HG03432 (cell line): ENCODE results near the gene AIF1L.

Source experiments
- ATAC-seq: cut with Tn5 transposase; IDR thresholded peaks from one replicate; pipeline ENCODE4 v1.9.1; 2021; ENCODE audit warnings: mild to moderate bottlenecking, moderate library complexity; ENCODE audit not compliant: unreplicated experiment

AIF1L gene

DNA sequence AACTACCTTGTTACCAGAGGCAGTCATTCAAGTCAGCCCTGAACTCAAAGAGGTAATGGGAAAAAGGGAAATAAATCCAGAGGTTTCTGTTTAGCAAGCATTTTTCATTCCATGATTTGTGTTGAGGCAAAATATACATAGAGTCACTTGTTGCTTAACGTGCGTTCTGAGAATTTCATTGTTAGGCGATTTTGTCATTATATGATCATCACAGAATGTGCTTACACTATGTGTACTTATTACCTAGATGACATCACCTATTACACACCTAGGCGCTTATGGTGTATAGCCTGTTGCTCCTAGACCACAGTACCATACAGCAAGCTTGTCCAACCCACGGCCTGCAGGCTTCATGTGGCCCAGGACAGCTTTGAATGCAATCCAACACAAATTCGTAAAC is 65.3 kb downstream of the AIF1L start:
- no peak for ATAC-seq

DNA sequence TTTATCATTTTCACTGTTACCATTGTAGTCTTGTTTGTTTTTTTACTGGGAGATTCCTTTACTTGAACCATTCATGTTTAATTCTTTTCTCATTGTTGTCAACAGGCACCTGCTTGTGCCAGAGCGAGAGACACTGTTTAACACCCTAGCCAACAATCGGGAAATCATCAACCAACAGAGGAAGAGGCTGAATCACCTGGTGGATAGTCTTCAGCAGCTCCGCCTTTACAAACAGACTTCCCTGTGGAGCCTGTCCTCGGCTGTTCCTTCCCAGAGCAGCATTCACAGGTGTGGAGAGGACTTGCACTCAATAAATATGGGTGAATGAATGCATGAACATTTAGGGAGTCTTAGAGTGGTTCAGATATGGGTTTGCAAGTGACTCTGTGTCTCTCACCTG is 66.6 kb downstream of the AIF1L start:
- ATAC-seq: no peak

DNA sequence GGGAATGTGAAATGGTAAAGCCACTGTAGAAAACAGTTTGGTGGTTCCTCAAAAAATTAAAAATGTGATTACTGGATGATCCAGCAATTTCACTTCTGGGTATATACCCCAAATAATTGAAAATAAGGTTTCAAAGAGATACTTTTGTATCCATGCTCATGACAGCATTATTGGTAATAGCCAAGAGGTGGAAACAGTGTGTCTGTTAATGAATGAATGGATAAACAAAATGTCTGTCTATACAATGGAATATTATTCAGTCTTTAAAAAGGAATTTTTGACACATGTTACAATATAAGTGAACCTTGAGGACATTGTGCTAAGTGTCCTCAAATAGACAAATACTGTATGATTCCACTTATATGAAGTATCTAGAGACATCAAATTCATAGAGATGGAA is 69.2 kb downstream of the AIF1L start:
- ATAC-seq: no peak

DNA sequence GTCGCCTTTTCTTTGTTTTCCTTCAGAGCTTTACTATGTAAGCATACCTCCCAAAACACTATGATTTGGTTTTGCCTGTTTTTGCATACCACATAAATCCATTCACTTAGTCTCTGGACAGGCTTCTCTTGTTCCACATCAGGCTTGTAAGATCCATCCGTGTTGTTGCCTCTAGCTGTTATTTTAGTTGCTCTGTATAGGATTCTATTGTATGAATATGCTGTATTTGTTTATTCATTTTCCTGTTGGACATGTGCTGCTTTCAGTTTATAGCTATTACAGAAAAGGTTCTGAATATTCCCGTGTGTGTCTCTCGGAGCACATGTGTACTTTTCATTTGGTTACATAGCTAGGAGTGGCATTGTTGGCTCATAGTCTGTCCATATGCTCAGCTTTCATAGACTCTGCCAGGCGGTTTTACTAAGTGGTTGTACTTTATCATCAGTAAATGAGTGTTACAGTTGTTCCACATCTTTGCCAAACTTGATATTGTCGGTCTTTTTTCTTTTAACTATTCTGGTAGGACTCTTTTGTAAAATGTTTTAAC is 70.9 kb downstream of the AIF1L start:
- no peak for ATAC-seq

DNA sequence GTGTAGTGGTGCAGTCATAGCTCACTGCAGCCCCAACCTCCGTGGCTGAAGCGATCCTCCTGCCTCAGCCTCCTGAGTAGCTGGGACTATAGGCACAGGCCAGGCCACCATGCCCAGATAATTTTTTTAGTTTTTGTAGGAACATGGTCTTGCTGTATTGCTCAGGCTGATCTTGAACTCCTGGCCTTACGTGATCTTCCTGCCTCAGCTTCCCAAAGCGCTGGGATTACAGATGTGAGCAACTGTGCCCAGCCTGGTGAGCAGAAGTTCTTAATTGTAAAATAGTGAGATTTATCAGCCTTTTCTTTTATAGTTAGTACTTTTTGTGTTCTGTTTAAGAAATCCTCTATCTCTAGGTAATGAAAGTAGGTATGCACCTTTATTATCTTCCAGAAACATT is 71.6 kb downstream of the AIF1L start:
- no peak for ATAC-seq

DNA sequence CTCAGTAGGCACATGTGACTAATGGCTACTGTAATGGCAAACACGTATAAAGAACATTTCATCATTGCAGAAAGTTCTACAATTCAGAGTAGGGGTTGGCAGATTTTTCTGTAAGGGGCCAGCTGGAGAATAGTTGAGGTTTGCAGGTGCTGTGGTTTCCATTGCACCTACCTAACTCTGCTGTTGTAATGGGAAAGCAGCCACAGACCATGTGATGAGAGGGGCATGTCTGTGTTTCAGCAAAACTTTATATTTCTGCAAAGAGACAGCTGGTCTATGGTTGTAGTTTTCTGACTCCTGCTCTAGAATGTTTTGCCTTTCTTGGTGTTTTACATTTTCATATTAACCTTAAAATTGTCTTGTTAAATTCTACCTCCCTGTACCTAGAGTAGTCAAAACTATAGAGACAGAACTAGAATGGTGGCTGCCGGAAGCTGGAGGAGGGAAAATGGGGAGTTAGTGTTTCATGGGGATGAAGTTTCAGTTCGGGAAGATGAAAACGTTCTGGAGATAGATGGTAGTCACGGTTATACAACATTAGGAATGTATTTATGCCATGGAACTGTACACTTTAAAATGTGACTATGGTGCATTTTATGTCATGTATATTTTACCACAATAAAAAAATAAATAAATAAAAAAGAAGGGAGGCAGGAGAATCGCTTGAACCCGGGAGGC is 73.4 kb downstream of the AIF1L start:
- no peak for ATAC-seq
